Measurements from ENCODE around the gene KDM5A. TPM values are rescaled to one million over a fixed set of nuclear protein-coding genes. Genes with fewer than 3 reads are reported as not detected.

KDM5A gene
- total RNA-seq, 4 donors from 2014 or later = 18.1 to 43.5 (median 25.5) TPM

GRCh38 chr12:240566-240965 is 148.6 kb downstream of the KDM5A start:
- Histone ChIP-seq H3K9me3 (no peaks in the 10 kb centered on the region), H3K27ac (no peak overlapping the region), H3K27me3 (no peaks in the 10 kb centered on the region), H3K36me3 (no peaks in the 10 kb centered on the region), H3K4me1 (no peaks in the 10 kb centered on the region), H3K4me3 (no peak overlapping the region)
- intact Hi-C loops (cut with DNase I; ENCODE audit: low total_unique reads) (no loop called here), in situ Hi-C loops (cut with MboI; ENCODE audit: low sequenced_read_pairs in 4 of 4) (no loop called here)
- no peak for DNase-seq
- ATAC-seq = no peak
- TF ChIP-seq CTCF (IDR thresholded peaks at IDR 0.05 in 4 of 5, conservative IDR thresholded peaks at IDR 0.05 in 1 of 5) (no peak), POLR2A (IDR thresholded peaks at IDR 0.05) (no peak)

DNA sequence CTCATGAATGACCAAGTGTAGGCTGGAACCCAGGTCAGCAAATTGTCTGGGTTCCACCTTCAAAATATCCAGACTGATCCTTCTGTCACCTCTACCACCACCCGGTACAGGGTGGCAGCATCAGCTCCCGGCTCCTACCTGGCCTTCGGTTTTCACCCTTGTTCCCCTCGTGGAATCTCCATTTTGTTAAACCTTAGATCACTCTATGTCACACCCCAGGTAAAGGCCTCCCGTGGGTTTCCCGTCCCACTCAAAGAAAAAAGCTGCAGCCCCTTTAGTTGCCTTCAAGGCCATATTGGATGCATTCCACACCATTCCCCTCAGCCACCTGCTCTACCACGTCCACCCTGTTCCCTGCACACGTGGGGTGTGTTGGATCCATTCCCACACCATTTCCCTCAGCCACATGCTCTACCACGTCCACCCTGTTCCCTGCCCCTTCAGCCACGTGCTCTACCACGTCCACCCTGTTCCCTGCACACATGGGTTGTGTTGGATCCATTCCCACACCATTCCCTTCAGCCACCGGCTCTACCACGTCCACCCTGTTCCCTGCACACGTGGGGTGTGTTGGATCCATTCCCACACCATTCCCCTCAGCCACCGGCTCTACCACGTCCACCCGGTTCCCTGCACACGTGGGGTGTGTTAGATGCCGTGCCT is 150.3 kb downstream of the KDM5A start:
- DNase-seq (no peak), ATAC-seq (no peak)
- in situ Hi-C loops (cut with MboI; ENCODE audit: low sequenced_read_pairs in 4 of 4) = no loop called here
- intact Hi-C loops (cut with DNase I; ENCODE audit: low total_unique reads) = no loop called here
- Histone ChIP-seq H3K36me3 (no peaks in the 10 kb centered on the region), H3K27ac (no peak overlapping the region), H3K27me3 (no peaks in the 10 kb centered on the region), H3K9me3 (no peaks in the 10 kb centered on the region), H3K4me1 (peaks cover under 1 to 2% of the 10 kb centered on the region in 2 donors), H3K4me3 (no peak overlapping the region)
- TF ChIP-seq CTCF (IDR thresholded peaks at IDR 0.05 in 4 of 5, conservative IDR thresholded peaks at IDR 0.05 in 1 of 5) = no peak
- TF ChIP-seq POLR2A (IDR thresholded peaks at IDR 0.05) = no peak

GRCh38 chr12:238116-238515 is 151.0 kb downstream of the KDM5A start:
- ATAC-seq (no peak), DNase-seq (no peak)
- Histone ChIP-seq H3K36me3 (no peaks in the 10 kb centered on the region), H3K27me3 (no peaks in the 10 kb centered on the region), H3K4me3 (no peak overlapping the region), H3K27ac (no peak overlapping the region), H3K4me1 (peaks cover 7 to 9% of the 10 kb centered on the region in 2 donors), H3K9me3 (no peaks in the 10 kb centered on the region)
- in situ Hi-C loops (cut with MboI; ENCODE audit: low sequenced_read_pairs in 4 of 4) = no loop called here
- TF ChIP-seq CTCF (IDR thresholded peaks at IDR 0.05 in 4 of 5, conservative IDR thresholded peaks at IDR 0.05 in 1 of 5) (no peak), POLR2A (IDR thresholded peaks at IDR 0.05) (no peak)
- intact Hi-C loops (cut with DNase I; ENCODE audit: low total_unique reads) = no loop called here

DNA sequence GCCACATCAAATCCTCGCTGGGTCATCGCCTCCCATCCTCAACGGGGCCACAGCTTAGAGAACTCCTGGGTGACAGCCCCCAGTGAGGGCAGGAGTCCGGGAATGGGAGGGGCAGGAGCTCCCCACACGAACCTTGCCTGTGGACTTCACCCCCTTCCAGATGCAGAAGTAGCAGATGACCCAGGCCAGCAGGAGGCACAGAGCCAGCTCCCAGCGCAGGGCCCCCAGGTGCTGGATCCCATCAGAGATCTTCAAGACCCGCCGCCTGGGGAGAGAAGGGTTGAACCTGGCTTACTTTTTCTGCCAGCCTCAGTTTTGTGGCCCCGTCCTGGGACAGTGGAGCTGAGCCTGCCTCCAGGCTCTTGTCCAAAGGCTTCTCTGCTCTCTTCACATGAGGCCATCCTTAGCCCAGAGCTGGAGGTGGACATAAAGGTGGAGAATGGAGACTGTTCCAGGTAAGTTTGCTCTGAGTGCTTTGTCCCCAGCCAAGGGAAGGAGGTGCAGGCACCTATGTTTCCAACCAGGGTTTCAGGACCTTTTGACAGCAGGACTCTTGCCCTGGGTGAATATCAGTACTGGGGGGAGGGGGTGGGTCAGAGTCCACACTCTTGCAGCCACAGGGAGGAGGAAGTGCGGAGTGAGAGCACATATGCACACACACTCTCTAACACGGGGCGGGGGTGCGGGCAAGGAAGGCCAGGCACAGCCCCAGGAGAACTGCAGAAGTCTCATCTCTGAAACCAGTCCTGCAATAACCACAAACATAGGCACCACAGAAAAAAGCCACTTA is 151.9 kb downstream of the KDM5A start:
- DNase-seq = no peak
- intact Hi-C loops (cut with DNase I; ENCODE audit: low total_unique reads) (no loop called here), in situ Hi-C loops (cut with MboI; ENCODE audit: low sequenced_read_pairs in 4 of 4) (no loop called here)
- Histone ChIP-seq H3K4me1 (peaks cover 14 to 18% of the 10 kb centered on the region in 2 donors), H3K36me3 (no peaks in the 10 kb centered on the region), H3K27ac (no peak overlapping the region), H3K4me3 (no peak overlapping the region), H3K9me3 (no peaks in the 10 kb centered on the region), H3K27me3 (no peaks in the 10 kb centered on the region)
- ATAC-seq = no peak
- TF ChIP-seq POLR2A (IDR thresholded peaks at IDR 0.05) (no peak), CTCF (IDR thresholded peaks at IDR 0.05 in 4 of 5, conservative IDR thresholded peaks at IDR 0.05 in 1 of 5) (no peak)
